ENCODE measurements around the gene PHACTR2. TPM values are rescaled to one million over a fixed set of nuclear protein-coding genes. Genes with fewer than 3 reads are reported as not detected.

The PHACTR2 gene
- total RNA-seq, 2 donors from 2014 or later: 42.5 to 46.9 TPM

DNA sequence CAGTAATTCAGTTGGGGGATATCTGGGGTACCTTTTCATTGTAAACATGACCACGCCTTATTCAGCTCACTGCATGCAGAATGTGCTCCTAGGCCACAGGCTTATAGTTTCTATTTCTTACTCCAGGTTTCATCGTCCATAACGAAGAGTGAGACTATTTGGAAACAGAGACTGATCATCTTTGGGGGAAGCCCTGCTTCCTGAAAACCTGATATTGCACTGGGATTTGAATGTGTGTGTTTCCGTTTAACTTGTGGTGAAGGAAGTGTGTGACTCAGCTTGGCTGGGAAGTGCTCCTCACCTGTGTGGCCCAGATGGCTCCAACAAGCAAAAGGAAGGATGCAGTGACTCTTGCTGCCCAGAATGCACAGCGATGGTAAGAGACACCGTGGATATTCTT is 145.8 kb downstream of the PHACTR2 start:
- TF ChIP-seq, protein P1, sequence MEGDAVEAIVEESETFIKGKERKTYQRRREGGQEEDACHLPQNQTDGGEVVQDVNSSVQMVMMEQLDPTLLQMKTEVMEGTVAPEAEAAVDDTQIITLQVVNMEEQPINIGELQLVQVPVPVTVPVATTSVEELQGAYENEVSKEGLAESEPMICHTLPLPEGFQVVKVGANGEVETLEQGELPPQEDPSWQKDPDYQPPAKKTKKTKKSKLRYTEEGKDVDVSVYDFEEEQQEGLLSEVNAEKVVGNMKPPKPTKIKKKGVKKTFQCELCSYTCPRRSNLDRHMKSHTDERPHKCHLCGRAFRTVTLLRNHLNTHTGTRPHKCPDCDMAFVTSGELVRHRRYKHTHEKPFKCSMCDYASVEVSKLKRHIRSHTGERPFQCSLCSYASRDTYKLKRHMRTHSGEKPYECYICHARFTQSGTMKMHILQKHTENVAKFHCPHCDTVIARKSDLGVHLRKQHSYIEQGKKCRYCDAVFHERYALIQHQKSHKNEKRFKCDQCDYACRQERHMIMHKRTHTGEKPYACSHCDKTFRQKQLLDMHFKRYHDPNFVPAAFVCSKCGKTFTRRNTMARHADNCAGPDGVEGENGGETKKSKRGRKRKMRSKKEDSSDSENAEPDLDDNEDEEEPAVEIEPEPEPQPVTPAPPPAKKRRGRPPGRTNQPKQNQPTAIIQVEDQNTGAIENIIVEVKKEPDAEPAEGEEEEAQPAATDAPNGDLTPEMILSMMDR (IDR thresholded peaks at IDR 0.05): no peak
- no peak overlapping the region for H3K27ac ChIP-seq
- no peaks in the 10 kb centered on the region for H3K4me1 ChIP-seq
- intact Hi-C loops (cut with DNase I): no loop called here
- no peak for DNase-seq
- no peak overlapping the region for H3K9ac ChIP-seq (ENCODE audit: low read depth in 2 of 2, low read length in 2 of 2)
- H3K9me3 ChIP-seq: no peaks in the 10 kb centered on the region
- no peaks in the 10 kb centered on the region for H3K27me3 ChIP-seq
- H3K4me3 ChIP-seq: no peak overlapping the region
- H3K36me3 ChIP-seq: no peaks in the 10 kb centered on the region

GRCh38 chr6:143828572-143828971 is 150.8 kb downstream of the PHACTR2 start:
- Histone ChIP-seq H3K27ac (no peak overlapping the region), H3K9ac (ENCODE audit: low read depth in 2 of 2, low read length in 2 of 2) (no peak overlapping the region), H3K27me3 (no peaks in the 10 kb centered on the region), H3K9me3 (no peaks in the 10 kb centered on the region), H3K36me3 (no peaks in the 10 kb centered on the region), H3K4me1 (no peaks in the 10 kb centered on the region), H3K4me3 (no peak overlapping the region)
- DNase-seq: no peak
- intact Hi-C loops (cut with DNase I): no loop called here
- TF ChIP-seq, protein P1 (IDR thresholded peaks at IDR 0.05): no peak

GRCh38 chr6:143836150-143836549 is 158.4 kb downstream of the PHACTR2 start:
- Histone ChIP-seq H3K4me1 (no peaks in the 10 kb centered on the region), H3K27me3 (no peaks in the 10 kb centered on the region), H3K36me3 (no peaks in the 10 kb centered on the region), H3K27ac (no peak overlapping the region), H3K4me3 (no peak overlapping the region), H3K9me3 (no peaks in the 10 kb centered on the region), H3K9ac (ENCODE audit: low read depth in 2 of 2, low read length in 2 of 2) (no peak overlapping the region)
- no peak for DNase-seq
- TF ChIP-seq, protein P1 (IDR thresholded peaks at IDR 0.05): no peak
- intact Hi-C loops (cut with DNase I): no loop called here

DNA sequence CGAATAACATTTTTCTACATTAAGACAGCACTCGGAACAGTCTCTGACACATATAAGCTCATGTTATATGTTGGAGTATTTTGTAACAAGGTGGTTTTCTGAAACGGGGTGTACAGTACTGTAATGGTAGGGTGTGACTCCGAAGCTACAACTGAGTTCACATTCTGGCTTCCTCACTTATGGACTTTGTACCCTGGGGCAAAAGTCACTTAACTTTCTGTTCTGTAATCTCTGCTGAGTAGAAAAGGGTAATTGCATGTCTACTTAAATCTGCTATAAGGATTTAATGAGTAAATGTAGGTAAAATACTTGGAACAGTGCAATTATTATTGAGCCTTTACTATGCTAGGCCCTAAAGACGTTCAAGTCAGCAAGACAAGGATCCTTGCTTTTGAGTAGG is 160.6 kb downstream of the PHACTR2 start:
- TF ChIP-seq, protein P1 (IDR thresholded peaks at IDR 0.05): no peak
- Histone ChIP-seq H3K36me3 (no peaks in the 10 kb centered on the region), H3K4me1 (no peaks in the 10 kb centered on the region), H3K27ac (no peak overlapping the region), H3K4me3 (no peak overlapping the region), H3K9me3 (no peaks in the 10 kb centered on the region), H3K9ac (ENCODE audit: low read depth in 2 of 2, low read length in 2 of 2) (no peak overlapping the region), H3K27me3 (no peaks in the 10 kb centered on the region)
- peak; percentile 61 for DNase-seq
- intact Hi-C loops (cut with DNase I): no loop called here

- TF ChIP-seq, protein P1 (IDR thresholded peaks at IDR 0.05): no peak
- Histone ChIP-seq H3K4me1 (no peaks in the 10 kb centered on the region), H3K4me3 (no peak overlapping the region), H3K9ac (ENCODE audit: low read depth in 2 of 2, low read length in 2 of 2) (no peak overlapping the region), H3K27ac (no peak overlapping the region), H3K36me3 (no peaks in the 10 kb centered on the region), H3K9me3 (no peaks in the 10 kb centered on the region), H3K27me3 (no peaks in the 10 kb centered on the region)
- intact Hi-C loops (cut with DNase I): no loop called here
- DNase-seq: no peak
Measured at GRCh38 chr6:143839196-143839595, 161.4 kb downstream of the PHACTR2 start.
